Forelimb muscle (tissue), 1 donor: ENCODE data around the gene IFNL3. TPM values are rescaled to one million over a fixed set of nuclear protein-coding genes. Genes with fewer than 3 reads are reported as not detected.

Source experiments
- DNase-seq: peaks from one replicate; pipeline ENCODE4 v3.0.0-alpha.2; 2013; ENCODE audit warnings: low read depth
- polyA plus RNA-seq: library from polyadenylated mRNA; unstranded; fragments of 120-200 nt; gene quantifications from one replicate; pipeline ENCODE4 v1.2.1, GENCODE V29; 2013; ENCODE audit not compliant: insufficient read length

IFNL3 gene
- polyA plus RNA-seq, 1 donor: not detected

GRCh38 chr19:39193803-39194202 lies 51.0 kb downstream of the IFNL3 start:
- DNase-seq: no peak

Other genes with a start within 250 kb of the IFNL3 start
- gene FBXO27, start 212.5 kb downstream of the IFNL3 start, polyA plus RNA-seq: 2.2 TPM
- 0.15 TPM for gene ACP7, start 160.6 kb downstream of the IFNL3 start, polyA plus RNA-seq
- 17.5 TPM for gene PAK4, start 119.2 kb downstream of the IFNL3 start, polyA plus RNA-seq
- 0.06 TPM for gene NCCRP1, start 48.0 kb downstream of the IFNL3 start, polyA plus RNA-seq
- not detected for gene SYCN, start 40.7 kb downstream of the IFNL3 start, polyA plus RNA-seq
- gene IFNL4, start 3.9 kb upstream of the IFNL3 start, polyA plus RNA-seq: 0.10 TPM
- gene IFNL2, start 23.4 kb upstream of the IFNL3 start, polyA plus RNA-seq: not detected
- gene IFNL1, start 51.4 kb upstream of the IFNL3 start, polyA plus RNA-seq: not detected
- 0.77 TPM for gene LRFN1, start 75.9 kb upstream of the IFNL3 start, polyA plus RNA-seq
- gene GMFG, start 91.0 kb upstream of the IFNL3 start, polyA plus RNA-seq: 14.5 TPM
- gene SAMD4B, start 97.4 kb upstream of the IFNL3 start, polyA plus RNA-seq: 79.3 TPM
- gene PAF1, start 146.1 kb upstream of the IFNL3 start, polyA plus RNA-seq: 35.7 TPM
- gene MED29, start 146.4 kb upstream of the IFNL3 start, polyA plus RNA-seq: 23.9 TPM
- gene ZFP36, start 161.8 kb upstream of the IFNL3 start, polyA plus RNA-seq: 36.5 TPM
- 43.0 TPM for gene PLEKHG2, start 167.7 kb upstream of the IFNL3 start, polyA plus RNA-seq
- 2,074 TPM for gene RPS16, start 190.9 kb upstream of the IFNL3 start, polyA plus RNA-seq
- 81.6 TPM for gene SUPT5H, start 200.6 kb upstream of the IFNL3 start, polyA plus RNA-seq
- 49.2 TPM for gene TIMM50, start 235.8 kb upstream of the IFNL3 start, polyA plus RNA-seq